CD8-positive, alpha-beta memory T cell (primary cell): ENCODE data around the gene C13orf46. TPM values are rescaled to one million over a fixed set of nuclear protein-coding genes. Genes with fewer than 3 reads are reported as not detected.

Experiments
- CTCF ChIA-PET: fragments of 350-600 bp; sonication (Branson Sonifier 250); formaldehyde crosslinking; loops from one replicate; lab custom pipeline; 2021; ENCODE audit warnings: antibody characterized with exemption; lab: Charles Lee
- POLR2A ChIA-PET: fragments of 350-600 bp; sonication (Branson Sonifier 250); formaldehyde crosslinking; loops from one replicate; lab custom pipeline; 2021; ENCODE audit warnings: antibody characterized with exemption; lab: Charles Lee
- DNase-seq, 5 donors: peaks; one replicate each; pipeline versions ENCODE4 v3.0.0 to v3.0.0-alpha.2; 2020 to 2022; ENCODE audit warnings: mixed read lengths in 1 of 5
- H3K27ac ChIP-seq: one replicate; pipeline ENCODE4 v1.7.0; 2013; ENCODE audit warnings: low read depth, mild to moderate bottlenecking, low read length, moderate library complexity
- H3K27me3 ChIP-seq: 2 replicates; pipeline ENCODE4 v1.7.0; 2013; ENCODE audit warnings: low read length, mild to moderate bottlenecking; ENCODE audit not compliant: insufficient read depth, poor library complexity, severe bottlenecking
- H3K36me3 ChIP-seq: 2 replicates; pipeline ENCODE4 v1.7.0; 2013; ENCODE audit warnings: mild to moderate bottlenecking, low read length, moderate library complexity; ENCODE audit not compliant: insufficient read depth
- H3K4me1 ChIP-seq: 2 replicates; pipeline ENCODE4 v1.7.0; 2013; ENCODE audit warnings: mild to moderate bottlenecking, low read length, moderate library complexity; ENCODE audit not compliant: insufficient read depth
- H3K4me3 ChIP-seq: 2 replicates; pipeline ENCODE4 v1.7.0; 2013; ENCODE audit warnings: mild to moderate bottlenecking, low read length
- H3K9me3 ChIP-seq: 2 replicates; pipeline ENCODE4 v1.7.0; 2013; ENCODE audit warnings: mild to moderate bottlenecking, low read length
- H3K27ac Mint-ChIP-seq, 8 donors: one replicate each; pipeline ENCODE4 v1.8.0; 2020 to 2021; ENCODE audit warnings: mixed read lengths in 8 of 8, mild to moderate bottlenecking in 6 of 8, inconsistent platforms in 3 of 8, moderate library complexity in 3 of 8
- H3K27me3 Mint-ChIP-seq, 2 donors: one replicate each; pipeline ENCODE4 v1.8.0; 2020 to 2021; ENCODE audit warnings: mixed read lengths in 2 of 2, mild to moderate bottlenecking in 1 of 2, moderate library complexity in 1 of 2
- H3K36me3 Mint-ChIP-seq, 3 donors: one replicate each; pipeline ENCODE4 v1.8.0; 2020 to 2021; ENCODE audit warnings: mixed read lengths in 3 of 3, inconsistent platforms in 1 of 3, mild to moderate bottlenecking in 1 of 3
- H3K4me1 Mint-ChIP-seq, 3 donors: one replicate each; pipeline ENCODE4 v1.8.0; 2020 to 2021; ENCODE audit warnings: mixed read lengths in 3 of 3, inconsistent platforms in 1 of 3, mild to moderate bottlenecking in 1 of 3
- H3K4me3 Mint-ChIP-seq, 7 donors: one replicate each; pipeline ENCODE4 v1.8.0; 2020 to 2021; ENCODE audit warnings: mixed read lengths in 7 of 7, mild to moderate bottlenecking in 6 of 7, moderate library complexity in 4 of 7, inconsistent platforms in 2 of 7
- H3K9me3 Mint-ChIP-seq, 5 donors: one replicate each; pipeline ENCODE4 v1.8.0; 2020 to 2022; ENCODE audit warnings: mixed read lengths in 5 of 5, mild to moderate bottlenecking in 3 of 5, moderate library complexity in 2 of 5, inconsistent platforms in 1 of 5
- polyA plus RNA-seq: library from polyadenylated mRNA; unstranded; fragments of 300-500 nt; fragmentation: Illumina TruSeq; gene quantifications from one replicate; pipeline ENCODE4 v1.2.3, GENCODE V29; 2021
- total RNA-seq, 2 experiments: library from RNA; stranded (reverse); gene quantifications; one replicate each; pipeline ENCODE4 v1.2.3, GENCODE V29; 2021

C13orf46 gene
- total and polyA plus RNA-seq, 3 experiments from 2014 or later = 1.2 to 2.2 (median 1.8) TPM

- no peaks in the 10 kb centered on the region for H3K9me3 ChIP-seq
- Mint-ChIP-seq H3K4me1 (peaks cover 5 to 14% (median 11%) of the 10 kb centered on the region in 3 donors), H3K4me3 (no peak overlapping the region), H3K27me3 (peaks cover 18 to 34% of the 10 kb centered on the region in 2 donors), H3K9me3 (peaks cover 0 to 2% (median 0%) of the 10 kb centered on the region in 5 donors), H3K36me3 (no peaks in the 10 kb centered on the region), H3K27ac (no peak overlapping the region)
- no peaks in the 10 kb centered on the region for H3K36me3 ChIP-seq
- peaks cover 6% of the 10 kb centered on the region for H3K27me3 ChIP-seq
- no peaks in the 10 kb centered on the region for H3K4me1 ChIP-seq
- ChIA-PET CTCF (no interaction called here), POLR2A (no interaction called here)
- no peak overlapping the region for H3K4me3 ChIP-seq
- no peak for DNase-seq
- H3K27ac ChIP-seq = no peak overlapping the region
Observed at GRCh38 chr13:113905942-113906341, 67.9 kb downstream of the C13orf46 start.

- POLR2A ChIA-PET = no interaction called here
- no peak overlapping the region for H3K4me3 ChIP-seq
- H3K4me1 ChIP-seq = no peaks in the 10 kb centered on the region
- no peaks in the 10 kb centered on the region for H3K9me3 ChIP-seq
- Mint-ChIP-seq H3K9me3 (no peaks in the 10 kb centered on the region), H3K27ac (peak overlapping the region in 1 of 8 donors; percentile 26), H3K27me3 (peaks cover 22 to 30% of the 10 kb centered on the region in 2 donors), H3K4me3 (no peak overlapping the region), H3K36me3 (no peaks in the 10 kb centered on the region), H3K4me1 (peaks cover 5 to 14% (median 11%) of the 10 kb centered on the region in 3 donors)
- CTCF ChIA-PET = interaction anchor here (0.6 kb wide), 1 partner anchor 11 kb away, joined by 3 read pairs; no protein-coding TSS in a partner anchor
- no peaks in the 10 kb centered on the region for H3K36me3 ChIP-seq
- no peak for DNase-seq
- no peak overlapping the region for H3K27ac ChIP-seq
- peaks cover 6% of the 10 kb centered on the region for H3K27me3 ChIP-seq
Observed at GRCh38 chr13:113905018-113905417, 68.9 kb downstream of the C13orf46 start.

- Mint-ChIP-seq H3K27me3 (peaks cover 22 to 28% of the 10 kb centered on the region in 2 donors), H3K9me3 (no peaks in the 10 kb centered on the region), H3K4me1 (peaks cover 5 to 14% (median 11%) of the 10 kb centered on the region in 3 donors), H3K27ac (no peak overlapping the region), H3K4me3 (no peak overlapping the region), H3K36me3 (no peaks in the 10 kb centered on the region)
- POLR2A ChIA-PET = no interaction called here
- CTCF ChIA-PET = interaction anchor here (0.6 kb wide), 1 partner anchor 10 kb away, joined by 3 read pairs; no protein-coding TSS in a partner anchor
- no peak overlapping the region for H3K4me3 ChIP-seq
- no peaks in the 10 kb centered on the region for H3K4me1 ChIP-seq
- H3K27me3 ChIP-seq = peaks cover 4% of the 10 kb centered on the region
- DNase-seq = peak in 1 of 5 donors; percentile 18
- H3K36me3 ChIP-seq = no peaks in the 10 kb centered on the region
- no peak overlapping the region for H3K27ac ChIP-seq
- H3K9me3 ChIP-seq = no peaks in the 10 kb centered on the region
Observed at GRCh38 chr13:113904411-113904810, 69.5 kb downstream of the C13orf46 start.

- no peak for DNase-seq
- peaks cover 22 to 23% of the 10 kb centered on the region in 2 donors for H3K27me3 Mint-ChIP-seq
- no peak overlapping the region for H3K27ac Mint-ChIP-seq
- H3K4me1 Mint-ChIP-seq = peaks cover 5 to 11% (median 8%) of the 10 kb centered on the region in 3 donors
- no peak overlapping the region for H3K27ac ChIP-seq
- no peak overlapping the region for H3K4me3 ChIP-seq
- ChIA-PET POLR2A (interaction anchor here (0.5 kb wide), 1 partner anchor 634 kb away, joined by 5 read pairs; no protein-coding TSS in a partner anchor), CTCF (no interaction called here)
- no peaks in the 10 kb centered on the region for H3K36me3 Mint-ChIP-seq
- peaks cover 3% of the 10 kb centered on the region for H3K27me3 ChIP-seq
- H3K9me3 ChIP-seq = no peaks in the 10 kb centered on the region
- H3K4me3 Mint-ChIP-seq = no peak overlapping the region
- H3K36me3 ChIP-seq = no peaks in the 10 kb centered on the region
- no peaks in the 10 kb centered on the region for H3K4me1 ChIP-seq
- H3K9me3 Mint-ChIP-seq = no peaks in the 10 kb centered on the region
Observed at GRCh38 chr13:113903912-113904311, 70.0 kb downstream of the C13orf46 start.

Other genes with a start within 250 kb of the C13orf46 start
- gene TMEM255B, start 214.8 kb downstream of the C13orf46 start, total RNA-seq = under 1 TPM; 0.57 to 0.69 TPM
- not detected for gene TMEM255B, start 214.8 kb downstream of the C13orf46 start, polyA plus RNA-seq
- gene GAS6, start 110.0 kb downstream of the C13orf46 start, total RNA-seq = under 1 TPM; 0.42 to 0.50 TPM
- gene GAS6, start 110.0 kb downstream of the C13orf46 start, polyA plus RNA-seq = 0.47 TPM
- gene RASA3, start 158.5 kb upstream of the C13orf46 start, total RNA-seq = 10 to 100 TPM; 26.4 to 27.1 TPM
- 123 TPM for gene RASA3, start 158.5 kb upstream of the C13orf46 start, polyA plus RNA-seq
- gene CFAP97D2, start 205.2 kb upstream of the C13orf46 start, total RNA-seq = not detected
- gene CFAP97D2, start 205.2 kb upstream of the C13orf46 start, polyA plus RNA-seq = 0.31 TPM